ENCODE measurements around the gene ARAP1.

Gene ARAP1

GRCh38 chr11:72653649-72654048 lies 98.6 kb downstream of the ARAP1 start:
- Mint-ChIP-seq H3K27ac (no peak overlapping the region), H3K4me3 (no peak overlapping the region), H3K27me3 (peaks cover 20% of the 10 kb centered on the region), H3K4me1 (no peaks in the 10 kb centered on the region), H3K9me3 (no peaks in the 10 kb centered on the region), H3K36me3 (no peaks in the 10 kb centered on the region)
- no peak for DNase-seq
- CTCF ChIA-PET: interaction anchor here (1.0 kb wide), 1 partner anchor 10 kb away, joined by 3 read pairs; no protein-coding TSS in a partner anchor

- Mint-ChIP-seq H3K4me1 (no peaks in the 10 kb centered on the region), H3K27me3 (peaks cover 15% of the 10 kb centered on the region), H3K36me3 (no peaks in the 10 kb centered on the region), H3K27ac (no peak overlapping the region), H3K4me3 (no peak overlapping the region), H3K9me3 (no peaks in the 10 kb centered on the region)
- no peak for DNase-seq
- CTCF ChIA-PET: interaction anchor here (1.0 kb wide), 1 partner anchor 10 kb away, joined by 3 read pairs; no protein-coding TSS in a partner anchor
These were observed 99.2 kb downstream of the ARAP1 start for GRCh38 chr11:72652873-72653630.

- H3K4me1 Mint-ChIP-seq: no peaks in the 10 kb centered on the region
- H3K27me3 Mint-ChIP-seq: peaks cover 11% of the 10 kb centered on the region
- no peak overlapping the region for H3K27ac Mint-ChIP-seq
- no peak for DNase-seq
- H3K9me3 Mint-ChIP-seq: no peaks in the 10 kb centered on the region
- CTCF ChIA-PET: no interaction called here
- no peak overlapping the region for H3K4me3 Mint-ChIP-seq
- H3K36me3 Mint-ChIP-seq: no peaks in the 10 kb centered on the region
These were observed 100.1 kb downstream of the ARAP1 start for GRCh38 chr11:72652133-72652532.

GRCh38 chr11:72649215-72649976 lies 102.8 kb downstream of the ARAP1 start:
- H3K9me3 Mint-ChIP-seq: no peaks in the 10 kb centered on the region
- H3K4me3 Mint-ChIP-seq: no peak overlapping the region
- peaks cover 15% of the 10 kb centered on the region for H3K27me3 Mint-ChIP-seq
- no peak for DNase-seq
- no peaks in the 10 kb centered on the region for H3K4me1 Mint-ChIP-seq
- H3K27ac Mint-ChIP-seq: no peak overlapping the region
- CTCF ChIA-PET: interaction anchor here (0.6 to 1.2 kb wide), 3 partner anchors 39 to 215 kb away, joined by 3 read pairs; partner anchors contain the start of gene CLPB
- no peaks in the 10 kb centered on the region for H3K36me3 Mint-ChIP-seq

GRCh38 chr11:72648384-72649136 lies 103.6 kb downstream of the ARAP1 start:
- Mint-ChIP-seq H3K9me3 (no peaks in the 10 kb centered on the region), H3K4me1 (peaks cover 2% of the 10 kb centered on the region), H3K36me3 (no peaks in the 10 kb centered on the region), H3K27ac (no peak overlapping the region), H3K27me3 (peaks cover 10% of the 10 kb centered on the region), H3K4me3 (no peak overlapping the region)
- CTCF ChIA-PET: interaction anchor here (1.2 kb wide), 1 partner anchor 63 kb away, joined by 3 read pairs; no protein-coding TSS in a partner anchor
- no peak for DNase-seq

- H3K36me3 Mint-ChIP-seq: no peaks in the 10 kb centered on the region
- H3K4me1 Mint-ChIP-seq: peaks cover 5% of the 10 kb centered on the region
- no peak for DNase-seq
- no peak overlapping the region for H3K4me3 Mint-ChIP-seq
- CTCF ChIA-PET: no interaction called here
- no peaks in the 10 kb centered on the region for H3K9me3 Mint-ChIP-seq
- H3K27me3 Mint-ChIP-seq: peaks cover 10% of the 10 kb centered on the region
- H3K27ac Mint-ChIP-seq: no peak overlapping the region
These were observed 104.3 kb downstream of the ARAP1 start for GRCh38 chr11:72647882-72648281.

- H3K27me3 Mint-ChIP-seq: peaks cover 10% of the 10 kb centered on the region
- peaks cover 5% of the 10 kb centered on the region for H3K4me1 Mint-ChIP-seq
- H3K9me3 Mint-ChIP-seq: no peaks in the 10 kb centered on the region
- no peak overlapping the region for H3K4me3 Mint-ChIP-seq
- no peak overlapping the region for H3K27ac Mint-ChIP-seq
- DNase-seq: no peak
- CTCF ChIA-PET: interaction anchor here (2.1 to 6.1 kb wide), 4 partner anchors 10 to 59 kb away, joined by 6 to 92 read pairs (median 8); no protein-coding TSS in a partner anchor
- no peaks in the 10 kb centered on the region for H3K36me3 Mint-ChIP-seq
These were observed 105.7 kb downstream of the ARAP1 start for GRCh38 chr11:72646472-72646871.

GRCh38 chr11:72646024-72646423 lies 106.2 kb downstream of the ARAP1 start:
- H3K9me3 Mint-ChIP-seq: no peaks in the 10 kb centered on the region
- H3K4me3 Mint-ChIP-seq: no peak overlapping the region
- no peak for DNase-seq
- H3K36me3 Mint-ChIP-seq: no peaks in the 10 kb centered on the region
- peaks cover 10% of the 10 kb centered on the region for H3K27me3 Mint-ChIP-seq
- CTCF ChIA-PET: interaction anchor here (1.6 to 6.1 kb wide), 5 partner anchors 10 to 163 kb away, joined by 4 to 92 read pairs (median 7); no protein-coding TSS in a partner anchor
- H3K27ac Mint-ChIP-seq: no peak overlapping the region
- peaks cover 5% of the 10 kb centered on the region for H3K4me1 Mint-ChIP-seq

GRCh38 chr11:72643547-72643946 lies 108.7 kb downstream of the ARAP1 start:
- peaks cover 5% of the 10 kb centered on the region for H3K4me1 Mint-ChIP-seq
- peaks cover 10% of the 10 kb centered on the region for H3K27me3 Mint-ChIP-seq
- DNase-seq: no peak
- no peak overlapping the region for H3K4me3 Mint-ChIP-seq
- CTCF ChIA-PET: interaction anchor here (0.6 to 6.1 kb wide), 7 partner anchors 10 to 698 kb away, joined by 3 to 92 read pairs (median 3); no protein-coding TSS in a partner anchor
- H3K27ac Mint-ChIP-seq: no peak overlapping the region
- H3K36me3 Mint-ChIP-seq: no peaks in the 10 kb centered on the region
- H3K9me3 Mint-ChIP-seq: no peaks in the 10 kb centered on the region

GRCh38 chr11:72642884-72643522 lies 109.2 kb downstream of the ARAP1 start:
- CTCF ChIA-PET: interaction anchor here (0.8 to 6.1 kb wide), 5 partner anchors 11 to 697 kb away, joined by 3 to 92 read pairs (median 3); no protein-coding TSS in a partner anchor
- peaks cover 5% of the 10 kb centered on the region for H3K4me1 Mint-ChIP-seq
- peak overlapping the region; percentile 55 for H3K4me3 Mint-ChIP-seq
- peak; percentile 71 for DNase-seq
- H3K27me3 Mint-ChIP-seq: peaks cover 13% of the 10 kb centered on the region
- no peaks in the 10 kb centered on the region for H3K9me3 Mint-ChIP-seq
- no peak overlapping the region for H3K27ac Mint-ChIP-seq
- no peaks in the 10 kb centered on the region for H3K36me3 Mint-ChIP-seq

GRCh38 chr11:72642043-72642883 lies 109.9 kb downstream of the ARAP1 start:
- Mint-ChIP-seq H3K4me1 (peaks cover 5% of the 10 kb centered on the region), H3K27ac (no peak overlapping the region)
- DNase-seq: peak; percentile 40

GRCh38 chr11:72641522-72642042 lies 110.6 kb downstream of the ARAP1 start:
- H3K4me1 Mint-ChIP-seq: peaks cover 5% of the 10 kb centered on the region
- H3K36me3 Mint-ChIP-seq: no peaks in the 10 kb centered on the region
- no peak overlapping the region for H3K27ac Mint-ChIP-seq
- H3K9me3 Mint-ChIP-seq: no peaks in the 10 kb centered on the region
- peaks cover 28% of the 10 kb centered on the region for H3K27me3 Mint-ChIP-seq
- CTCF ChIA-PET: interaction anchor here (1.9 to 6.1 kb wide), 2 partner anchors 54 to 170 kb away, joined by 5 to 92 read pairs; no protein-coding TSS in a partner anchor
- H3K4me3 Mint-ChIP-seq: no peak overlapping the region
- no peak for DNase-seq

More at GRCh38 chr11:72642043-72642883, 109.9 kb downstream of the ARAP1 start:
- Mint-ChIP-seq H3K27me3 (peaks cover 21% of the 10 kb centered on the region), H3K9me3 (no peaks in the 10 kb centered on the region), H3K4me3 (peak overlapping the region; percentile 55), H3K36me3 (no peaks in the 10 kb centered on the region)
- CTCF ChIA-PET: interaction anchor here (1.0 to 6.1 kb wide), 4 partner anchors 11 to 697 kb away, joined by 3 to 92 read pairs (median 4); no protein-coding TSS in a partner anchor

All from activated naive CD4-positive, alpha-beta T cell treated with anti-CD3 and anti-CD28 coated beads, Interleukin-2, amount 10 ng/mL, durations not matched to agents 7 days and 5 days (primary cell).